NCI-H1092 (cell line): ENCODE results near the gene PLK1.
"Not testable (repeated sequence)": the region's sequence is repeated elsewhere in the genome, so short reads cannot be mapped to it uniquely, and the experiment has no call there.

ENCODE experiments used
- DNase-seq: peaks from one replicate; lab custom pipeline; 2025; lab: John Stamatoyannopoulos, UW

The PLK1 gene

GRCh38 chr16:23710008-23710407 lies 31.3 kb downstream of the PLK1 start:
- no peak for DNase-seq

GRCh38 chr16:23710504-23710903 lies 31.8 kb downstream of the PLK1 start:
- DNase-seq: no peak

- DNase-seq: no peak
Observed at GRCh38 chr16:23711785-23712184, 33.1 kb downstream of the PLK1 start.

- no peak for DNase-seq
Observed at GRCh38 chr16:23712976-23713375, 34.3 kb downstream of the PLK1 start, which contains the start of gene ERN2. Gene ERN2, minus strand, starts transcription at chr16:23713222. Its CDS starts 35 bp downstream, at chr16:23713187.

GRCh38 chr16:23716484-23716883 lies 37.8 kb downstream of the PLK1 start:
- no peak for DNase-seq

GRCh38 chr16:23722613-23723240 lies 44.0 kb downstream of the PLK1 start:
- not testable (repeated sequence) for DNase-seq

GRCh38 chr16:23724096-23724784 lies 45.6 kb downstream of the PLK1 start:
- no peak for DNase-seq

GRCh38 chr16:23724785-23725131 lies 46.1 kb downstream of the PLK1 start:
- DNase-seq: no peak

GRCh38 chr16:23726710-23727109 lies 48.0 kb downstream of the PLK1 start:
- no peak for DNase-seq

GRCh38 chr16:23728112-23728477 lies 49.4 kb downstream of the PLK1 start:
- no peak for DNase-seq

GRCh38 chr16:23729503-23730424 lies 51.1 kb downstream of the PLK1 start:
- DNase-seq: no peak

- no peak for DNase-seq
Observed at GRCh38 chr16:23734176-23734893, 55.6 kb downstream of the PLK1 start.

GRCh38 chr16:23737423-23738028 lies 58.8 kb downstream of the PLK1 start:
- not testable (repeated sequence) for DNase-seq

GRCh38 chr16:23739516-23739915 lies 60.8 kb downstream of the PLK1 start:
- DNase-seq: no peak
